H9 (cell line): Measurements from ENCODE around the gene CABLES1. TPM values are rescaled to one million over a fixed set of nuclear protein-coding genes. Genes with fewer than 3 reads are reported as not detected.

Source experiments
- DNase-seq: peaks from one replicate; pipeline ENCODE4 v3.0.0-alpha.2; 2017
- H2AFZ ChIP-seq: one replicate; pipeline ENCODE4 v1.6.1; 2013; ENCODE audit warnings: mild to moderate bottlenecking, low read length, control low read depth, moderate library complexity
- H2AK5ac ChIP-seq: 2 replicates; pipeline ENCODE4 v1.6.1; 2013; ENCODE audit warnings: low read length, control low read depth, mixed read lengths; ENCODE audit not compliant: insufficient read length
- H2BK120ac ChIP-seq: one replicate; pipeline ENCODE4 v1.6.1; 2013; ENCODE audit warnings: low read depth, mild to moderate bottlenecking, low read length, control low read depth, inconsistent platforms; ENCODE audit not compliant: poor library complexity, severe bottlenecking
- H2BK12ac ChIP-seq: 2 replicates; pipeline ENCODE4 v1.6.1; 2013; ENCODE audit warnings: low read length, control low read depth, mixed read lengths, low read depth; ENCODE audit not compliant: insufficient read length
- H2BK15ac ChIP-seq: 2 replicates; pipeline ENCODE4 v1.6.1; 2013; ENCODE audit warnings: low read depth, low read length, control low read depth
- H2BK20ac ChIP-seq: one replicate; pipeline ENCODE4 v1.6.1; 2013; ENCODE audit warnings: low read depth, mild to moderate bottlenecking, low read length, control low read depth, inconsistent platforms; ENCODE audit not compliant: poor library complexity, severe bottlenecking
- H2BK5ac ChIP-seq: 2 replicates; pipeline ENCODE4 v1.6.1; 2013; ENCODE audit warnings: low read length, control low read depth, mixed read lengths; ENCODE audit not compliant: insufficient read length
- H3K14ac ChIP-seq: 2 replicates; pipeline ENCODE4 v1.6.1; 2013; ENCODE audit warnings: low read length, control low read depth; ENCODE audit not compliant: insufficient read depth
- H3K18ac ChIP-seq: 2 replicates; pipeline ENCODE4 v1.6.1; 2013; ENCODE audit warnings: low read depth, mild to moderate bottlenecking, mixed read lengths, low read length, control low read depth; ENCODE audit not compliant: insufficient read length
- H3K23ac ChIP-seq: 2 replicates; pipeline ENCODE4 v1.6.1; 2013; ENCODE audit warnings: low read length, control low read depth, mixed read lengths, low read depth; ENCODE audit not compliant: insufficient read length
- H3K23me2 ChIP-seq: 2 replicates; pipeline ENCODE4 v1.6.1; 2013; ENCODE audit warnings: low read depth, mild to moderate bottlenecking, mixed read lengths, low read length, control low read depth; ENCODE audit not compliant: insufficient read length, poor library complexity, severe bottlenecking
- H3K27ac ChIP-seq: 2 replicates; pipeline ENCODE4 v1.5.1; 2013; ENCODE audit warnings: low read length, control low read depth, mixed read lengths, low read depth; ENCODE audit not compliant: insufficient read length
- H3K27me3 ChIP-seq: 2 replicates; pipeline ENCODE4 v1.6.1; 2013; ENCODE audit warnings: low read length, control low read depth, inconsistent platforms; ENCODE audit not compliant: insufficient read depth
- H3K4ac ChIP-seq: 2 replicates; pipeline ENCODE4 v1.6.1; 2013; ENCODE audit warnings: low read depth, mild to moderate bottlenecking, control low read depth, inconsistent platforms, low read length, moderate library complexity
- H3K4me1 ChIP-seq: 2 replicates; pipeline ENCODE4 v1.6.1; 2013; ENCODE audit warnings: low read length, control low read depth, inconsistent platforms; ENCODE audit not compliant: insufficient read depth
- H3K4me2 ChIP-seq: 2 replicates; pipeline ENCODE4 v1.6.1; 2013; ENCODE audit warnings: low read length, control low read depth, mixed read lengths; ENCODE audit not compliant: insufficient read length, insufficient read depth
- H3K56ac ChIP-seq: 2 replicates; pipeline ENCODE4 v1.6.1; 2013; ENCODE audit warnings: low read depth, mild to moderate bottlenecking, mixed read lengths, low read length, control low read depth; ENCODE audit not compliant: insufficient read length
- H3K79me1 ChIP-seq: 2 replicates; pipeline ENCODE4 v1.6.1; 2013; ENCODE audit warnings: low read depth, mild to moderate bottlenecking, moderate library complexity, low read length, control low read depth, inconsistent platforms; ENCODE audit not compliant: insufficient read depth, poor library complexity, severe bottlenecking
- H3K79me2 ChIP-seq: 2 replicates; pipeline ENCODE4 v1.6.1; 2013; ENCODE audit warnings: low read length, control low read depth, inconsistent platforms; ENCODE audit not compliant: insufficient read depth
- H3K9ac ChIP-seq: 2 replicates; pipeline ENCODE4 v1.6.1; 2013; ENCODE audit warnings: low read length, control low read depth, mixed read lengths; ENCODE audit not compliant: insufficient read length; ENCODE audit errors: extremely low read depth
- H3K9me3 ChIP-seq: one replicate; pipeline ENCODE4 v1.6.1; 2013; ENCODE audit warnings: low read depth, low read length, inconsistent platforms; ENCODE audit not compliant: control insufficient read depth
- H3T11ph ChIP-seq: one replicate; pipeline ENCODE4 v1.6.1; 2013; ENCODE audit warnings: mild to moderate bottlenecking, low read length, control low read depth, inconsistent platforms
- H4K20me1 ChIP-seq: one replicate; pipeline ENCODE4 v1.6.1; 2013; ENCODE audit not compliant: control insufficient read depth, insufficient read length, insufficient read depth
- H4K5ac ChIP-seq: 2 replicates; pipeline ENCODE4 v1.6.1; 2013; ENCODE audit warnings: low read depth, mild to moderate bottlenecking, mixed read lengths, low read length, control low read depth; ENCODE audit not compliant: insufficient read length
- H4K8ac ChIP-seq: replicated peaks from 2 replicates; pipeline ENCODE4 v1.6.1; 2013; ENCODE audit warnings: low read length, control low read depth, mixed read lengths, low read depth; ENCODE audit not compliant: insufficient read length
- H4K91ac ChIP-seq: 2 replicates; pipeline ENCODE4 v1.6.1; 2013; ENCODE audit warnings: low read depth, mild to moderate bottlenecking, moderate library complexity, mixed read lengths, low read length, control low read depth; ENCODE audit not compliant: insufficient read length
- H3K27ac Mint-ChIP-seq, 3 experiments: 2 replicates in 2 of 3; 3 replicates in 1 of 3; pipeline ENCODE4 v1.8.0; 2020 to 2021; ENCODE audit warnings: mixed read lengths in 3 of 3, mild to moderate bottlenecking in 1 of 3, moderate library complexity in 1 of 3
- H3K27me3 Mint-ChIP-seq: 2 replicates; pipeline ENCODE4 v1.8.0; 2021; ENCODE audit warnings: low read depth, mild to moderate bottlenecking, moderate library complexity, mixed read lengths
- H3K36me3 Mint-ChIP-seq, 3 experiments: 2 replicates in 2 of 3; 3 replicates in 1 of 3; pipeline ENCODE4 v1.8.0; 2020 to 2021; ENCODE audit warnings: low read depth in 3 of 3, mixed read lengths in 3 of 3; ENCODE audit not compliant: insufficient read depth in 1 of 3
- H3K4me1 Mint-ChIP-seq, 2 experiments: 2 replicates each; pipeline ENCODE4 v1.8.0; 2020; ENCODE audit warnings: mixed read lengths in 2 of 2
- H3K4me3 Mint-ChIP-seq, 2 experiments: 2 replicates in 1 of 2; 3 replicates in 1 of 2; pipeline ENCODE4 v1.8.0; 2020 to 2021; ENCODE audit warnings: mild to moderate bottlenecking in 2 of 2, mixed read lengths in 2 of 2, moderate library complexity in 1 of 2
- H3K9me3 Mint-ChIP-seq, 2 experiments: 2 replicates in 1 of 2; 3 replicates in 1 of 2; pipeline ENCODE4 v1.8.0; 2020; ENCODE audit warnings: mild to moderate bottlenecking in 2 of 2, mixed read lengths in 2 of 2, moderate library complexity in 1 of 2
- WGBS: extraction: QIAGEN DNeasy Blood & Tissue Kit; methylation state at CpG from one replicate; pipeline ENCODE4 v1.1.7; 2013; ENCODE audit warnings: missing lambda C conversion rate, low lambda C conversion rate, mixed read lengths; ENCODE audit not compliant: insufficient read length; ENCODE audit errors: extremely low coverage; 5-methylcytosine and 5-hydroxymethylcytosine counted together
- total RNA-seq: library from RNA; stranded (reverse); gene quantifications from 2 replicates; pipeline ENCODE4 v1.2.1, GENCODE V29; 2021
- TF ChIP-seq, protein P1 (sequence below): fragments of 200-600 bp; sonication (generic); conservative IDR thresholded peaks from 3 replicates; pipeline ENCODE4 v1.8.0; 2021; ENCODE audit warnings: antibody characterized with exemption, mild to moderate bottlenecking

The CABLES1 gene
- total RNA-seq, 1 experiment from 2014 or later: 27.1 TPM

GRCh38 chr18:23227726-23228070, 92.4 kb downstream of the CABLES1 start:
- Histone ChIP-seq H3K4me1 (peaks cover 7% of the 10 kb centered on the region; the same call in 1 of the 2 replicates), H2BK120ac (no peak overlapping the region), H3K14ac (no peak overlapping the region), H3K79me2 (no peaks in the 10 kb centered on the region), H3T11ph (no peak overlapping the region), H4K20me1 (no peaks in the 10 kb centered on the region), H4K5ac (no peak overlapping the region), H4K8ac (no peak overlapping the region), H2BK15ac (no peak overlapping the region), H2AK5ac (no peak overlapping the region), H4K91ac (no peak overlapping the region), H3K27me3 (no peaks in the 10 kb centered on the region), H3K79me1 (no peaks in the 10 kb centered on the region), H3K9me3 (no peaks in the 10 kb centered on the region), H3K4ac (no peak overlapping the region), H3K56ac (no peak overlapping the region), H3K23ac (no peak overlapping the region), H3K18ac (no peak overlapping the region), H2BK20ac (no peak overlapping the region), H2BK5ac (no peak overlapping the region), H3K23me2 (no peaks in the 10 kb centered on the region), H3K27ac (no peak overlapping the region), H3K9ac (no peak overlapping the region), H2AFZ (no peak overlapping the region), H2BK12ac (no peak overlapping the region), H3K4me2 (no peak overlapping the region)
- H3K9me3 Mint-ChIP-seq: no peaks in the 10 kb centered on the region
- WGBS: no CpG with 5 or more reads among the region's 2 CpGs
- no peak overlapping the region for H3K4me3 Mint-ChIP-seq
- peaks cover 7 to 45% (median 19%) of the 10 kb centered on the region in 3 experiments; a peak in 5 of 7 replicates for H3K36me3 Mint-ChIP-seq
- H3K4me1 Mint-ChIP-seq: peaks cover 28% of the 10 kb centered on the region in 2 experiments
- H3K27me3 Mint-ChIP-seq: no peaks in the 10 kb centered on the region
- TF ChIP-seq, protein P1, sequence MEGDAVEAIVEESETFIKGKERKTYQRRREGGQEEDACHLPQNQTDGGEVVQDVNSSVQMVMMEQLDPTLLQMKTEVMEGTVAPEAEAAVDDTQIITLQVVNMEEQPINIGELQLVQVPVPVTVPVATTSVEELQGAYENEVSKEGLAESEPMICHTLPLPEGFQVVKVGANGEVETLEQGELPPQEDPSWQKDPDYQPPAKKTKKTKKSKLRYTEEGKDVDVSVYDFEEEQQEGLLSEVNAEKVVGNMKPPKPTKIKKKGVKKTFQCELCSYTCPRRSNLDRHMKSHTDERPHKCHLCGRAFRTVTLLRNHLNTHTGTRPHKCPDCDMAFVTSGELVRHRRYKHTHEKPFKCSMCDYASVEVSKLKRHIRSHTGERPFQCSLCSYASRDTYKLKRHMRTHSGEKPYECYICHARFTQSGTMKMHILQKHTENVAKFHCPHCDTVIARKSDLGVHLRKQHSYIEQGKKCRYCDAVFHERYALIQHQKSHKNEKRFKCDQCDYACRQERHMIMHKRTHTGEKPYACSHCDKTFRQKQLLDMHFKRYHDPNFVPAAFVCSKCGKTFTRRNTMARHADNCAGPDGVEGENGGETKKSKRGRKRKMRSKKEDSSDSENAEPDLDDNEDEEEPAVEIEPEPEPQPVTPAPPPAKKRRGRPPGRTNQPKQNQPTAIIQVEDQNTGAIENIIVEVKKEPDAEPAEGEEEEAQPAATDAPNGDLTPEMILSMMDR: no peak
- H3K27ac Mint-ChIP-seq: no peak overlapping the region
- DNase-seq: no peak
